NCI-H2196 (cell line): ENCODE data around the gene PAK1.

Experiments
- DNase-seq: peaks from one replicate; lab custom pipeline; 2025; ENCODE audit not compliant: unreplicated experiment; lab: John Stamatoyannopoulos, UW

PAK1 gene

DNA sequence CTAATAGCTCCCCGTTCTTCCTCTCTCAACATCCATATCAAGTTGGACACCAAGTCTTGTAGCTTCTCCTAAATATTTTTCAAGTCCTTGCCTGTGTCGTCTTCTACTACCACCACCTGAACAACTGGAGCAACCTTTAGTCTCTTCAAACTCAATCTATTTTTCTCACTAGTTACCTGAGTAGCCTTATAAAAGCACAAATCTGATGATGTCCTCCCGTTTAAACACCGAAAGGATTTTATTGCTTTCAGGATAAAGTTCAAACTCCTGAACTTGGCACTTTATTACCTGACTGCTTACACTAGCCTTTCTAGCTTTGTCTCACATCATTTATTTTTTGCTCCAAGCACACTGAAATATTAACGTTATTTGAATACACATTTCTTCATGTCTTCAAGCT lies 1.3 kb upstream of the PAK1 start:
- DNase-seq, result no peak

DNA sequence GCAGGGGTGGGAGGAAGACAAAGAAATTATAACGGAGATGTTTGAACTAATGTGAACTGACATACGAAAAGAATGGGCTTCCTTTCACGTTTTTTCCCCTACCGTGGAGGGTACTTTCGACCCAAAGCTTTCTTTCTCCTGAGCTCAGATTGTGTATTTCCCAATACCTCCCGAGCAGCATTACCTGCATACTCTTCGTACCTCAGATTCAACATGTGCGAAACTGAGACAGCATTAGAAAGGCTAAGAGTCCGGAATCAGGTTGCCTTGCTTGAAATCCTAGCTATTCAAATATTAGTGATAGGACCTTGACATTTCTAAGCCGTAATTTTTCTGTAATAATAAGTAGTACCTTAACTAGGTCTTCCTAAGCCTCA lies 778 bp upstream of the PAK1 start:
- no peak for DNase-seq

DNA sequence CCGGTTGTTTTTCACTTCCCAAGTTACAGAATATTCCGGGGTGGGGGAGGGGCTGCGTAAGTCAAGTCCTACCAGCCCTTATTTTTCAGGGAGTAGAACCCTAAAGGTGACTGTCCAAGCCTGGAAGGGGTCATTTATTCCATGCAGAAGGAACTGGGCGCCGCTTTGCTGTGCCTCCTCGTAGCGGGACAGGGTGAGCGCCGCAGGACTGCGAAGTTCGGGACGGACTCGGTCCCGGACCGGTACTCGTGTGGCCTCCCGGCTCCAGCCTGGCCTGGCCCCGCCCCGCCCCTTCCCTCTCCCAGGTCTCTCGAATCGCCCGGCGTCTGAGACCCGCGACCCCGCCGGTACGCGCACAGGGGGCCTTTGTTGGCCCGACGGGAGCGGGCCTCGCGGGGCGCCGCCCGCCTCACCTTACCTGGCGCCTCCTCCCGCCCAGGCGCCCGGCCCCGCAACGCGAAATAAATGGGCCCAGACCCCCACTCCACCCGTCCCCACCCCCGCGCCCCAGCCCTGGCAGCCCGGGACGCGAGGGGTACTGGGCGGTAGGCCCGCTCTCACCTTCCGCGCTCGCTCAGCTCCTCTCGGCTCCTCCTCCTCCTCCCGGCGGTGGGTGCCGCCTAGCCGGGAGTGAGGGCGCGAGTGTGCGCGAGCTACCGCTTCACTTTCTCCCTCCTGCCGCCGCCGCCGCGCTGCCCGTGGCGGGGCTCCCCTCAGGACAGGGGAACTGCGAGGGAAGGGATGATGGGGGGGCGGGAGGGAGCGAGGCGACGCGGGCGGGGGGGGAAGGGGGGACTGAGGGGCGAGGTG lies 698 bp downstream of the PAK1 start:
- DNase-seq, result peak; percentile 58

DNA sequence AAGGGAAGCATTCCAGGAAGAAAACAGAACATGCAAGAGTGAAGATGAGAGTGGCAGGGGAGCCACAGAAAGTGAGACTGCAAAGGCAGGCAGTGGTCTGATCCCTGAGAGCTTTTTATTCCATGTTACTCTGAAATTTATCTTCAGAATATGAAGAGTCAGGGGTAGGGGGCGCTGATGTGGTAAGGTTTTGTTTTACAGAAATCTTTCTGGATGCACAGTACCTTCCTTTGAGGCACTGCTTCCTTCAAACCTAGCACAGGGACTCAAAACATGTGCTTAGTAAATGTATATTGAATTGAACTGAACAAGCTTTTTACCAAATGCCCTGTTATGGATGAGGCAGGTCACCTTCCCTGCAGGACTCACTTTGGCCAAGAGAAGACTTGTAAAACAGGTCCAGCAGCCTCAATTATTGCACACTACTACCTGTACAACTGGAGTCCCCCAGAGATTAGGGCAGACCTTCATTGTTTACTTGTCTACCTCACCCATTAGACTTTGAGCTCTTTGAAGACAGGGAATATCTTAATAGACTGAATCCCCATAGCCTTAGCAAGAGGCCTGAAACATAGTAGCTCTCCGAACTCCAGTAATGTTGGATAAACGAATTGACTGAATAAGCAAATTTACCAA lies 2.2 kb downstream of the PAK1 start:
- peak; percentile 52 for DNase-seq

DNA sequence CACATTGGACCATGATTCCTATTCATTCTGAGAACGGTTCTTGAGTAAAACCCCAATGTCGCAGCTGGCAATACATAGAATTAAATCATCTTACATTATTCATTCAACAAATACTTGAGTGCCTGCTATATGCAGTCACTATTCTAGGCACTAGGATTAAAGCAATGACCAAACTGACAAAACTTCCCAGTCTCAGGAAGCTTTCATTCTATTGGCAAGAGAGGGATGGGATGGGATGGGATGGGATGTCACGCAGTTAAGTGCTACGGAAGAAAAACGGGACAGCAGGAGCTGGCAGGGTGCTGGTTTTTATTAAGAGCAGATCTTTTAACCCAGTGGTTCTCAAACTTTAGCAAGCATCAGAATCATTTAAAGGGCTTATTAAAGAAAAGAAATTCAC lies 2.9 kb downstream of the PAK1 start:
- no peak for DNase-seq

DNA sequence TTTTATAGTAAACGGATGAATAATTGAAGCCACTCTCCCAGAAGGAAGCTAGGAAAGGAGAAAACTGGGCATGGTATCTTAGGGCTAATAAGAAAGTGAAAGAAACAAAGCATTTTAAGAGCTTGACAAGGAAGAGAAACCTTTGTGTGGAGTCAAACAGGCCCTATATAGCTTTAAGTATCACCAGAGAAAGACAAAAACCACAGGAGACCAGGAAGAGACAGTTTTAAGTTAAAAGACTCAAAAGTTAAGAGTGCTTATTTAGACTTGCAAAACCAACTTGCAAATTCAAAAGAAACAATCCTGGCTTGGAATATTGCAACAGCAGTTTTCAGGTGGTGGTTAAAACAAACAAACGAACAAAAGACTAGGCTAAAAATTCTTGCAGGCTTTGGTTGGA lies 3.4 kb downstream of the PAK1 start:
- no peak for DNase-seq

DNA sequence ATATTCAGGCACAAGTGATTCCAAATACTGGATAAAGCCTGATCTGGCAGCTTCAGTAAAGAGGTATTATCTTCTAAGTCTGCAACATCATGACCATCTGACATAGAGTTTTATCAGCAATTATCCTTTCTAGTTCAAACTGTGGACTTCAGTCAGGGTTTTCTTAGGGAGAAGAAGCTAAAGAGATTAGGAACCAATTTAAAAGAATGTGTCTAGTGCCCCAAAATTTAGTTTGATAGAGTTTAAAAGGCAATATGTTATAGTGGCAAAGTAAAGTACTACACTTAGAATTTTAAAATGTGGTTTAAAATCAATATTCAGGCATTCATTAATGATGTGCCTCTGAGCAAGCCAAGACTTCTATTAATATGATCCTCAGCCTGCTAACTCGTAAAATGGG lies 5.4 kb downstream of the PAK1 start:
- no peak for DNase-seq

DNA sequence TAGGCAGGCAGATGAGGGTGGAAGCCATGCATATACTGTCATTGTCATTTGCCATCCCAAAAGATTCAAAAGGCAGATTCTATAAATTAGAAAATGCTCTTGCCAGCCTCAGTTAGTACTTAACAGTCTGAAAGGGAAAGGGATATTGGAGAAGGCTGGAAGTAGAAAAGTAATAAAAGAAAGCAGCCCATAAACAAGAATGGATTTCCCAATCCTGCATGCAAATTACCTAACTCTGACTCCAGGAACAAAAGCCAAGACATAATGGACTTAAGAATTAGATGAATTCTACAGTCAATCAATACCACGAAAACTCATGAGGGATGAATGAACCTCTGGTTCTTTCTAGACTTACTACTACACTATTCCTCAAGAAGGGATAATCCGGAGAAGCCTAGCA lies 5.9 kb downstream of the PAK1 start:
- no peak for DNase-seq

DNA sequence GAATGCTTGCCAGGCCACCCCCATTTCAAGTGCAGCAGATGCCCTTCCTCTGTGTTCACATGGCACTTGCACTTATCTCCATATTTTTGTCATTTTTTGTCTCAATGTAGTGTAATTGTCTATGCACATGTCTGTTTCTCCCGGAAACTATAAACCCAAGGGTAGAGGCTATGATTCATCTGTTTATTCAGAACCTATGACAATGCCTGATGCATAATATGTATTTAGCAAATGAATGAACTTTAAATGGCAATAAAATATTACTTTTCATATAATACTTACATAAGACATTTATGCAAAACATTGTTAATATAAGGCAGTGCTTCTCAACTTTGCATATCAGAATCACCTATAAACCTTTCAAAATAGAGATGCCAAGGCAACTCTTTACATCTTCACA lies 6.7 kb downstream of the PAK1 start:
- DNase-seq, result no peak

DNA sequence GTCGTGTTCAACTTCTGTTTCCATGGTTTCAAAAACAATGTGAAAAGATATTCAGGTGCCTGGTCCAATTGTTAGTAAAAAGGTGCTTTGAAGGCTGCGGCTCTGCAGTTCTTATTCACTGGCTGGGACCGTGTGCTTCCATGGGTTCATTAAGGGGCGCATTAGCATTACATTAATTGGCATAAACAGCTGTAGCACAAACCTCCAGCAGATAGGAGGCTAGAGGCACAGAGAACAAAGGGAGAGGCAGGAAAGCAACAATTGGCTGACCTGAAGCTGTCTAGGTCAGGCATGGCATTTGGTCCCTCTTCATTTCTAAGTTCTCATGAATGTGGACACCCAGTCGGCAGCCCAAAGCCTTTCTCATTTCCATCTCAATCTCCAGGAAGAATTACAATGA lies 16.6 kb downstream of the PAK1 start:
- no peak for DNase-seq

DNA sequence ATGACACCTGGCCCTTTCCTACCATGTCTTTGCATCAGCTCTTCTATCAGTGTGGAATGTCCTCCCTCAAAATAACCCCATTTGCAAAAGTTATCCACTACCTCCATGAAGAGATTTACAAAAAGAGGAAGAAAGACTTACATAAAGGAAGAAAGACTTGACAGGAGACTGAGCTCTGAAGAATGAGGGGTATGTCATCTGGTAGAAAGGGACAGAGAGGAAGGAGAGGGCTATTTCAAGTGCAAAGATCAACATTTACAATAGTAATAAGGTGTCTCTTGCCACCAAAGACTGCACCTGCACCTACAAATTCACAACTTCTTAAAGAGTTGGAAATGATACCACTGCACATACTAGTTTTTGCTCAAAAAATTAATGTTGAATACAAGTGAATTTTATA lies 18.2 kb downstream of the PAK1 start:
- DNase-seq, result no peak

DNA sequence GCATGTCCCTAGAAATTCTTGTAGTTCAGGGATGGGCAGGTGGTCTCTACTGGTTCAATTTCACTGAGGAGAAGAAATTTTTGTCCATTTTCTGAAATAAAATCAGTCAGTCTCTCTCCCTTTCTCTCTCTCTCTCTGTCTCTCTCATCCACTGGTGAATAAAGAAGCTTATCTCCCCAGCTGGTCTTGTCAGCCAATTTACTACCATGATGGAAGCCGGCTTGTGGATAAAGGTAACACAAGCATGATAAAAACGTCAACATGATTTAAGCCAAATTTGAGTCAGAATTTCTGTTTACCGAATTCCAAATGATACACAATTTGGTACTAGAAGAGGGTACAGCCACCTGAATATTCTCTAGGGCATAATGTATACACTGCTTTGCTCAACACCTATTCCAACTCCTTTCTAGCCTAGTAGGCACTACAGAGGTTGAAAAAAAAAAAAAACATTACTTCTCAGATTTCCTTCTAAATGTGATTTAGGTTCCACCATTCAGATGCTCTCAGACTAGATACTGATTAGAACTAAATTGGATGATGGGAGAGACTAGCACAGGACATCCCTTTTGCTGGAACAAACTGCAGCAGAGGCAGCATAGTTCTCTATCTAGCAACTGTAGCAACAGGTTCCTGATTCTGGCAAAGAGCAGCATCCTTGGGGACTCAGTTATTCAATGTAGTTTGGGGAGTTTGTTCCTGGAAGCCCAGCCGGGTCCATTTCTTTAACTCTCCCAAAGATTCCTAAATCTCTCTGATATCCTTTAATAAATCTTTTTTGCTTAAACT lies 18.8 kb downstream of the PAK1 start:
- DNase-seq, result no peak

DNA sequence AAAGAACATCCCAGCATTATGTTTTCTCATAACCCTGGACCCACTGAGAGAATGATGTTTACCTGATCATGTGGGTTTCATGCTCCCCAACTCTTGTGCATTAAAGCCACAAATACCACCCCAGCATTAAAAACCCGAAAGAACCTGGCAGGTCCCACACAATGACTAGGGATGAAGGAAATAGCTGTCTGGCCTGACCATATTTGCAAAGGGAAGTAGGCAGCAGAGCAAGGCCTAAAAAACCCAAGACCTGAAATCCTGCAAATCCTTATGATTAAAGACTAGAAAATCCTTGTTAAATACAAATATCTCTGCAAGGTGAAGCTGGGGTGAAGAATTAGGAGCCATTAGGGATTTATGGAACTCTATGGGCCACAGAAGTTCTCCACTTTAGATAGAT lies 23.7 kb downstream of the PAK1 start:
- no peak for DNase-seq

DNA sequence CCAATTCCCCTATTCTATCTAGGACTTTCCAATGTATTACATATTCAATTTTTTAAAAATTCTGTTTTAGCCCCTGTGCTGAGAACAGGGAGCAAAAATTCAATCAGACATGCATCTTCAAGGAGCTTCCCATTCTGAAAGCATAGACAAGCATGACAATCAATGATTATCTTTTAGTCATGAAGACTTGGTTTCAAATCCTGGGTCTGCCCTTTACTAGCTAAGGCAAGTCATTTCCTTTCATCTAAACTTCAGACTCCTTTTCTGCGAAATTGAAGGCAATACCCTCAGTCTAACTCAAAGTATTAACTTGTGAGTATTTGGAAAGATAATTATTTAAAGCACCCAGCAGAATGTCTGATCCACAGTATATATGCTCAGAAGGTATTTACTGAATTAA lies 24.1 kb downstream of the PAK1 start:
- DNase-seq, result no peak

DNA sequence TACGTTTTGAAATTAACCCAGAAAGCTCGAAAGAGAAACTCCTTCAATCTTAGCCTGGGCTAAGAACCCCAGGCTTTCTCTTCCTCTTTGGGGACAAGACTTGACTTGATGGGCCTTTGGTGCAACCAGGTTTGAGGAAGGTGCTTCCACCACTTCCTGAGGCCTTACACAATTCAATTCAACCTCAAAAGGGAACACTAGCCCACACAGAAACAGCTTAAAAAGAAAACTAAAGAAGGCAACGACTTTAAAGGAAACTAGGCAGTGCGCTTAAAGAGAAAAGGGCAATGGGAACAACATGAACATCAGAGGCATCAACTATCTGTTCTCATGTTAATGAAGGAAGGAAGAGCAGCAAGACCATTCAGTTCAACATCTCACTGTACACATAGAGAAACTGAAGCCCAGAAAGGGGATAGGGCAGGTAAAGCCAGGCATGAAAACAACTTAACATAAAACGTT lies 24.8 kb downstream of the PAK1 start:
- DNase-seq, result no peak

DNA sequence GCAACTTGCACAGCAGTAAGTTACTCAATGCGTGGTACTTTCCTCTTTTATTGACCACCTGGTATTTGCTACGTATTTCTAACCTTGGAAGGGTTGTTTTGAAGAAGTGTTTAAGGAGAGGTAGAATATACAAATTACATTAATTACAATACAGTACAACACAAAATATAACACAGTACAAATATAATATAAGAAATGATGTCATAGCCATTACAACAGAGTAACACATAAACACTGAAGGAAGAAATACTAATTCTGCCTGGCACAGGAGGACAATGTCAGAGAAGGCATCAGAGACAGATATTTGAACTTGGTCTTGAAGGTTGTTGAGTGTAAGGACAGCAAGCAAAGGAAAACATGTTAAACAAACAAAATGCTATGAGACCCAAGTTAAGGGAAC lies 25.6 kb downstream of the PAK1 start:
- no peak for DNase-seq

DNA sequence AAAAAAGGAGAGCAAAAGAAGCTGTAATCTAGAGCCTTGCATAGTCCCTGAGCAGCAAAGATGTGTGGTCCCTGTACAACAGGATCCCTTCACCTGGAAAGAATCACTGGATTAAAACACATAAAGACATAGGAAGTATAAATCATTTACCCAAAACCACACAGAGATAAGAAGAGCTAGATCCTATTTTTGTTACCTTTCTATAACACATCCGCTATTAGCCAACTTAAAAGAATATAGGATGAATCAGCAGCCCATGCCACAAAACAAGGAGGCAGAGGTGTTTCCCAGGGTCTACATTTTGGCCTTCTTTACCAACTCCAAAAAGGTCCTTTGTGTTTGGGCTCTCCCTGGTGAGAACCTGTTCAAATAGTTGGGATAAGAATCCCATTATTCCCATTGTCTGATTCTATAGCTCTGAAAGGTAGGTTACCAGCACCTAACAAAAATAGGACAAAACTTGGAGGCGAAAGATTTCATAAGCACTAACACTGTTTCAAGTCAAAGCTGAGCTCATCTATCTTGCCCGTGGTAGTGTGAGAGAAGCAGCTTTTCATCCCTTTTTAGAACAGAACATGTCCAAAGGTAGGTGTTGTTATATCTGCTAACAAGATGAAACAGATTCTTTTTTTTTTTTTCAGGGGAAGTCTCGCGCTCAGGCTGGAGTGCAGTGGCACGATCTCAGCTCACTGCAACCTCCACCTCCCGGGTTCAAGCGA lies 26.8 kb downstream of the PAK1 start:
- no peak for DNase-seq

DNA sequence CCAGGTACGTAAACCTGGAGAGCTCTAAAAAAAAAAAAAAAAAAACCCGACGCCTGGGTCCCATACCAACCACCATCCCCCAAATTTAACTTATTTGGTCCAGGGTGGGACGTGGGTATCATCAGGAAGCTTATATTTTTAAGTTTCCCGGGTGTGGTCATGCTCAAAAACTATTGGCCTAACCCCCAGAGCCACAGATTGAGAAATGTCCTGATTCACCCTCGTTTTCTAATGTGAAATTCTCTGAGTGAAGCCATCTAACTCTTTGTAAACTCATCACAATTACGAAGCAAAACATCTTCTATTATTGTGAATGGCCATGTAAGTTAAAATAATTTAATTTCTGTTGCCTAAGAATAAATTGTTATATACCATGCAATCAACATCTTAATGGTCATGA lies 29.6 kb downstream of the PAK1 start:
- no peak for DNase-seq

DNA sequence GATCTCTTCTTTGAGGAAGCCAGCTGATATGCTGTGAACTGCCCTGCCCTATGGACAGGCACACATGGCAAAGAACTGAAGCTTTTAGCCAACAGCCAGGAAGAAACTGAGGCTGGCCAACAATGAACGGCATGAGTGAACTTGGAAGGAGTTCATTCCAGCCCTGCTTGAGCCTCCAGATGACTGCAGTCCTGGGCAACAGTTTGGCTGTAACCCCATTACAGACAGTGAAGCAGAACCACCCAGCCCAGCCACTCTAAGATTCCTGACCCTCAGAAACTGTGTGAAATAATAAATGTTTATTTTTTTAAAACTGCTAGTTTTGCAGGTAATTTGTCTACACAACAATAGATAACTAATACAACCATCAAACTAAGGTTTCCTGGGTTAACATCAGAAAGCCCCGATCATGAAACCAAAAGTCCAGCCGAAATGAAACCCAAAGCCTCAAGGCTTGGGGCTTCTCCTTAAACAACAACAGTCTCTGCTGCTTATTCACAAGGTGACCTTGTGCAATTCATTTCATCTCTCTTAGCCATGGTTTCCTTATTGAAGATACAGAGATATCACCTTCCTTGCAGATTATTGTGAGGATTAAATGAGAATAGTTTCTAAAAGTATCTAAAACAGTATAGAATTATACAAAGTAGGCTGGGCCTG lies 31.4 kb downstream of the PAK1 start:
- no peak for DNase-seq

DNA sequence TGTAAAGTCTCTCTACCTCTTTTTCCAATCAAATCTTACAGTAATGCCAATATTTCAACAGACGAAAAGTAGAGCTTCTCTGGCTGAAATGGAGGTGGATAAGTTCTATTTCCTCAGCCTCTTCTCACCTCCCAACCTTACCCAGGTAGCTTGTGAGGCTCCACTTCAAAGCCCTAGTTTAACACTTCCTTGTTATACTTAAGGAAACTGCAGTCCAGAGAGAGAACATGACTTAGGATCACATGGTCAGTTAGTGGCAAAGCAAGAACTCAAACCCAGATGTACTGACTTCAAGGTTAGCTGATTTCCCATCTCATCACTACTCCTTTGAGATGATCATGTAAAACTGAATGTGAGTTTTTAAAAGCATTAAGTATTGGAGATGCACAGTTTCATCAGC lies 32.5 kb downstream of the PAK1 start:
- DNase-seq, result no peak

DNA sequence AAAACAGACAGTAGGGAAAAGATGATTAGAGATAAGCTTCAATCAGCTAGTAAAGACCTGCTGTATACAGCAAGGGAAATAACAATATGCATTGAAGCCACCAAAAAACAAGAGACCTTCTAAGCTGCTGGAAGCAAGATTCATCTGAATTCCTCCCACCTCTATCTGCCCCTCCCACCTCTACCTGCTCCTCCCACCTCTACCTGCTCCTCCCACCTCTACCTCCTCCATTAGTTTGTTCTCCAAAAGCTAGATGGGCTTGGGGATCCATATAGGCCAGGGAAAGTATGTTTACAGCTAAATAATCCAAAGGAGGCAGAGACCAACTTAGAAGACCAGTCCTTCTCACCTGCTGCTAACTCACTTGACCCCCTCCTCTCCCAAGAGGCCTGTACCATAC lies 33.2 kb downstream of the PAK1 start:
- no peak for DNase-seq
